Transverse colon (tissue), 4 donors: ENCODE results near the gene RNF125.

ENCODE experiments used
- CTCF ChIP-seq, 5 experiments: fragments of 200-600 bp in 3 of 5; fragments of 450-650 bp in 2 of 5; sonication (generic) in 3 of 5; IDR thresholded peaks; 1 replicate in 2 of 5; 2 replicates in 3 of 5; pipeline ENCODE4 v1.5.1; 2016 to 2017; ENCODE audit warnings: antibody characterized with exemption in 5 of 5, inconsistent platforms in 3 of 5, mild to moderate bottlenecking in 2 of 5, moderate library complexity in 1 of 5
- EP300 ChIP-seq: sonication (generic); formaldehyde crosslinking; IDR thresholded peaks from one replicate; pipeline ENCODE4 v1.6.1; 2017; ENCODE audit warnings: antibody characterized with exemption, low read depth
- POLR2A ChIP-seq: fragments of 450-650 bp; IDR thresholded peaks from one replicate; pipeline ENCODE4 v1.6.1; 2016; ENCODE audit warnings: antibody characterized with exemption, mild to moderate bottlenecking, moderate library complexity
- POLR2AphosphoS5 ChIP-seq, 3 donors: sonication (generic); formaldehyde crosslinking; IDR thresholded peaks; one replicate each; pipeline ENCODE4 v1.6.1; 2016; ENCODE audit warnings: antibody characterized with exemption in 3 of 3

GRCh38 chr18:32086881-32087280 lies 68.3 kb downstream of the RNF125 start:
- TF ChIP-seq POLR2A = no peak
- no peak for TF ChIP-seq POLR2AphosphoS5 (IDR thresholded peaks at IDR 0.05)
- TF ChIP-seq CTCF (IDR thresholded peaks at IDR 0.05) = no peak
- TF ChIP-seq EP300 = no peak
